Fibroblast of skin of back (primary cell): ENCODE results near the gene SS18L1.
A peak's percentile ranks its signal among the peaks of the same experiment; 100 is the strongest.
"Not testable (repeated sequence)": the region's sequence is repeated elsewhere in the genome, so short reads cannot be mapped to it uniquely, and the experiment has no call there.

Source experiments
- DNase-seq: peaks from one replicate; pipeline ENCODE4 v3.0.0-alpha.2; 2013

SS18L1 gene

DNA sequence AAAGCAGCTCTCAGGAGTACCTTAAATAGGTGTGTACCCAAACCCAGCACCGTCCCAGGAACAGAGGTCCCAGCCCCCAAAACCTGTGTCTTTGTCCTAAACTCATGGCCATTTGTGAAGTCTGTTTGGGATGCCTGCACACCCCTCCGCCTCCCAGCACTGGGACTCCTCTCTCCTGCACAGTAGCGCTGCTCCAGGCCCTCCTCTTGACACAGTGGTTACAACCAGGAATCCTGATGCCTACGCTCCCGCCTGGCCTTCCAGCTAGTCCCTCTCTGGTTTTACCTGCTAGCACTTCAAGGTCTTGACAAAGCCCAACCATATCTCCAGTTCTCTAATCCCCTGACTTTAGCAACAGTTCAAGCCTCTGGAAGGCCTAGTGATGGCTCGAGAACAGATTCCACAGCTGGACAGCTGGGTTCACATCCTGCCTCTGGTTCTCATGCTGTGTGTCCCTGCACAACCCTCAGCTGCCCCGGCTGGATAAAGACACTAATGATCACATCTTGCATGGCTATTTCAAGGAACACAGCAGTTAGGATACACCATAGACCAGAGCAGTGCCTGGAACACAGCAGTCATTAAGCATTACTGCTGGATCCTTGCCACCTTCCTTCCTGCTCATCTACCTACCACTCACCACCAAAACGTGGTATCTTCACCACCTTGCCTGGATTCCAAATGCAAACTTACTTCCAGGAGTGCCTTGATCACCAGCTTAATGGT lies 5.9 kb upstream of the SS18L1 start:
- DNase-seq: no peak

DNA sequence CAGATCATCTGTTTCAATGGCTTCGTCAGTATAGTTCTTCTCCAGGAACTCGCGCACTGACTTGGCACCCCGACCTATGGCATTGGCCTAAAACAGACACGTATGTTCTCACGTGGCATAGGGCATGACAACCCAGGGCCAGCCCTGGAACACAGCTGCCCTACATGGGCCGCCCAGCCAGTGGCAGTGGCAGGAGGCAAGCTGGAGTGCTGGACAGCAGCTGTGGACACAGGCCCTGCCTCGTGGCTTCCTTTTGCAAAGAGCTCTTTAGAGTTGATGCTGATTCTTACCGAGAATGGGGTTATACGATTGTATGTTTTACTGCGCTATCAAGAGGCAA lies 5.4 kb upstream of the SS18L1 start:
- DNase-seq: no peak

DNA sequence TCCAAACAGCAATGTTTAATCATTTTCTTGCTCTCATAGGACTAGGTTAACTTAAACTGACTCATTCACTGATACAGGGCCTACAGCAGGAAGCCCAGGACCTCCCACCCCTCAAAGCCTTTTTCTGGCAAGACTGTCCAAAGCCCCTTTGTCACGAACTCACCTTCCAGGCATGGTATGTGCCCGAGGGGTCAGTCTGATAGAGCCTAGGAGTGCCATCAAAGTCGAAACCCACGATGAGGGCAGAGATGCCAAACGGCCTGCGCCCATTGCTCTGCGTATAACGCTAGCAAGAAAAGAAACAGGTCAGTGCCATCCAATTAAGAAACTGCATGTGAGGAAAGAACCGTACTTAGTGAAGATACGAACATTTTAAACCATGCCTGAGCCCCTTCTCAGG lies 4.7 kb upstream of the SS18L1 start:
- no peak for DNase-seq

DNA sequence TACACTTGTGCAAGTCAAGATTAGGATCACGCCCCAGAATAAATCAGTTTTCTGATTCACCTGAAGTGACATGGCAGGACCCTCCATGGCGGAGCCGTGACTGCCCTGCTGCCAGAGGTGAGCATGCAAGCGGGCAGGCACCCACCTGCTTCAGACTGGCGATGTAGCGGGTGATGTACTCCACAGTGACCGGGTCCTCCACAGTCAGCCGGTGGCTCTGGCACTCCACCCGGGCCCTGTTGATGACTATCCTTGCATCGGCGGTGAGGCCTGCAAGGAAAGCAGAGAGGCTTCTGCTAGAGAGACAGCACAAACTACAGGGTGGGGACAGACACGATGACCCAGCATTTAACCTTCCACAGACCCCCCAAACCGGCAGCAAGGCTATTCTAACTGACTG lies 3.9 kb upstream of the SS18L1 start:
- no peak for DNase-seq

DNA sequence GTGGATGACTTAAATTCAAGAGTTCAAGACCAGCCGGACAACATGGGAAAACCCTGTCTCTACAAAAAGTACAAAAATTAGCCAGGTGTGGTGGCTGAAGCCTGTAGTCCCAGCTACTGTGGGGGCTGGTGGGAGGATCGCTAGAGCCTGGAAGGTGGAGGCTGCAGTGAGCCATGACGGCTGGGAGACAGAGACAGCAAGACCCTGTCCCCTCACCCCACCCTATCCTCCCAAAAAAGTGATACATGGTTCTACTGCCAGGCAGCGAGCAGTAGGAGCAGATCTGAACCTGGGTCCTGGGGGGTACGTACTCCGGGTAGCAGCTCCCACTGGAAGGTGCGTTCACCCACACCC lies 2.5 kb upstream of the SS18L1 start:
- DNase-seq: no peak

DNA sequence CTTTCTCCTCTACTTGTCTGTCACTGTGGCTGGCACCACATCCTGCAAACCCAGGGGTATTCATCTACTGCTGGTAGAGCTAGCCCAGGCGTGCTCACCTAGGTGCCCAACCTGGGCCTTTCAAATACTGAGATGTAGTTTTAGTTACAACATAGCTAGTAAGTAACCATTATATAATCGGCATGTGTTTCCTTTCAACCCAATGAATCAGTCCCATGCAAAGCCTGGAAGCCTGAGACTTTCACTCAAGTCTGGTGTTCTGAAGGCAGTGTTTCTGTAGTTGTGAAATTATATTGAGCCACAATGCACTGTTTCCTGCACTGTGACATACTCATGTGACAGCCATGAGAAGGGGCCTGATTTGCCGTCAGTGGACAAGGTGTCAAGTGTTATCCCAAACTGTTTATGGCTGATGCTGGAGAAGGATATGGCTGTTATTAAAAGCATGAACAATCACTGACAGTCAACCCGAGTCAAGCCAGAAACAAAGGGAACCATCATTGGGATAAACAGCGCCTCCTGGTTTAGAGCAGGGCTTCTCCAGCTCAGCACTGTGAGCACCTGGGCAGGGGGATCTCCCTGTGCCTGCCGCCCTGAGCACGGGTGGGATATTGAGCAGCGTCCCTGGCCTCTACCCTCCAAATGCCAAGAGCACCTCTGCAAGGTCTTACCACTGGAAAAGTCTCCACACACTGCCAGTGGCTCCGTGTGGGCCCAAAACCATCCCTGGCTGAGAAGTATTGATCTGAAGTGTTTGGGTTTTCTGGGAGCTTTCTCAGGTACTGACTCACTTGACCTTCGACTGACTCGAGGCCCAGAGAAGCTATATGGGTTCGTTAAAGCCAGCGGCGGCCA lies 1.9 kb upstream of the SS18L1 start:
- DNase-seq: peak; percentile 33

DNA sequence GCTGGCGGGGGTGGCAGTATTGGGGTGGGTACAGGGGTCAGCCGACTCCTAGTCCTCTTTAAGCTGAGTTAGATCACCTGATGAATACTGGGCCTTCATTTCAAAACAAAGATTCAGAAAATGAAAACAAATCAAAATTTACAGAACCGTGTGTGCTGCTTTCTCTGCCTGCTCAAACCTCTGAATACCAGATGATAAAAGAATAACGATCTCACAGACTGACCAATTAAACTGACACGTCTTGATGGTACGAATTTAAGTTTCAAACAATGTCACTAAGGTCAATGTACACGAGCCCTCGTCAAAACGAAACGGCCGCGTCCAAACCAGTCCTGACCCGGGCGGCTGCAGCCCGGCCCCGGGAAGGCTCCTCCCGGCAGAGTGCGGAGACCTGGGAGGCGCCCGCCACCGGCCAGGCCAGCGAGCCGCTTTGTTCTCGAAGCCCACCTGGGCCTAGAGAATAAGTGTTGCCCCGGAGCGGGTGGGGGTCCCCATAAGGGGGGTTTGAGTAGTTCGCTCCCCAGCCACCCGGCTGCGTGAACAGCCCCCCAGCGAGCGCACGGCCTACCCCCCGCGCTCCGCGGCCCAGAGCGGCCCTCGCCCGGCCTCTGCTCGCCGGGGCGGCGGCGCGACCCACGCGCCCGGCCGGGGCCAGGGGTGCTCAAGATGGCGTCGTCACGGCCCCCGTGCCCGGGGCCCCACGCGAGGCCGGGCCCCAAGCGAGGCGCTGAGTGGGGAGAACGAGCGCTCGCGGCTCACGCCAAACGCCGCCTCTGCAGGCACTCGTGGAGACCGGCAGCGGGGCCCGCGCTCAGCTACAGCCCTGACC lies 1.1 kb upstream of the SS18L1 start:
- no peak for DNase-seq

DNA sequence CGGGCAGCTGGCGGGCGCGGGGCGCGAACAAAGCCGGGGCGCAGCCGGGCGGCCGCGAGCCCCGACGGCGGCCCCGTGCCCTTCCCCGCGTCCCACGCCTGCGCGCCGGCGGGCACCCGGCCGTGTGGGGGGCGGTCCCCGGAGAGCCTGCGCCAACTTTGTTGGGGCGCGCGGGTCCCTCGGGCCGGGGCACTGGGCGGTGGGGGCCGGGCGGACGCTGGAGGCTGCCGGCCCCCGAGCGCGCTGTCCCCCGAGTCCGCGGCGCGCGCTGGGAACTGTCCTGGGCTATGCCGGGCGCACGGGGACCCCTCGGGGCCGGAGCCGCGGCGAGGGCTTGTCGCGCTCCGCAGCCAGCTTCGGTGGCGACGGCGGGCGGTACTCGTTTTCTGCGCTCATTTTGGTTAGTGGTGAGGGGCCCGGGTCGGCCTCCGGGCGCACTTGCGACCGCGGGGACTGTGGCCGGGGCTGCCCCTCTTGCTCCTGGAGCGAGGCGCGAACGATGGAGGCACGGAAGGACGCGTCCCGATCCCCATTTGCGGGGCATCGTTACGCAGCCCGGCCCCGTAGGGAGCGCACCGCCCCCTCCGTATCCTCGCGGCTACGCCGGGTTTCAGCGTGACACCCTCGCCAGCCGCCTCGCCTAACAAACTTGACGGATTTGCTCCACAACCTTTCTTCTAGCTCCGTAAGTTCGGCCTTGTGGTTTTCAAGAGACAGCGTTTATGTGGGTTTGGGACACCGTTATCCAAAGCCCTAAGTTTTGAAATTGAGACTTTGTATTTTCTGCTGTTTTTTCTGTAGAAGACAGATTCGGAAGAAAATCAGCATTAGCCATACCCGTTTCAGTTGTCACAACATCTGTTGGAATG lies 622 bp downstream of the SS18L1 start:
- peak; percentile 68 for DNase-seq

DNA sequence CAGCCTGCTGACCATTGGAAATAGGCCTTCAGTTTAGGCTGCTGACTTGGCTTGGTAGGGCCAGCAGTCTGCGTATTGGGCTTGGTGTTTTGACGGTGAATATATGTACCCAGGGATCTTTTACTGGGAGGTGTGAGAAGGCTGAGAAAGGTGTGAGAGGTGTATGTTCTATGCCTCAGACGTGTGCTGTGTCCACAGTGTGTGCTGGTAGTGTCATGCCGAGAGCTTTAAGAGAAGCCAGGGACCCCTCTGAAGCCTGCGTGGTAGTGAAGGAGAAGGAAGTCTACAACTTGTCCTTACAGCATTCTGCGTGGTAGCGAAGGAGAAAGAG lies 2.1 kb downstream of the SS18L1 start:
- DNase-seq: no peak

DNA sequence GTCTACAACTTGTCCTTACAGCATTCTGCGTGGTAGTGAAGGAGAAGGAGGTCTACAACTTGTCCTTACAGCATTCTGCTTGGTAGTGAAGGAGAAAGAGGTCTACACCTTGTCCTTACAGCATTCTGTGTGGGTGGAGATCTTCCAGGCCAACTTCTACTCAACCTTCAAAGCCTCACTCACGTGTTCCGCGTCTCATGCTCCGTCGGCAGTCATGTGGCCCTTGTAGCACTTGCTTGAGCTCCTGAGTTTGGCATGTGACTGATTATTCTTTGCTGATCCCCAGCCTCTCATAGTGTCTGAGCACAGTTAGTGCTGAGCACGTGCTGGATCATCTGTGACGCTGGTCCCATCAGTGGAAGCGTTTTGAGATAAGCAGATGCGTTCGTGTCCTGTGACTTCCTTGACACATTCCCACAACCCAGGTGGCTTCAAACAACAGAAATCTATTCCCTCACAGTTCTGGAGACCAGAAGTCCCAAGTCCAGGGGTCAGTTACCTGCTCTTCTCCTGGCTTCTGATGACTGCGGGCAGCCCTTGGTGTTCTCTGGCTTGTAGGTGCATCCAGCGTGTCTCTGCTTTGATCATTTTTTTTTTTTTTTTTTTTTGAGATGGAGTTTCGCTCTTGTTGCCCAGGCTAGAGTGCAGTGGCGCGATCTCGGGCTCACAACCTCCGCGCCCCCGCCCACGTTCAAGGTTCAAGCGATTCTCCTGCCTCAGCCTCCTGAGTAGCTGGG lies 2.6 kb downstream of the SS18L1 start:
- no peak for DNase-seq

DNA sequence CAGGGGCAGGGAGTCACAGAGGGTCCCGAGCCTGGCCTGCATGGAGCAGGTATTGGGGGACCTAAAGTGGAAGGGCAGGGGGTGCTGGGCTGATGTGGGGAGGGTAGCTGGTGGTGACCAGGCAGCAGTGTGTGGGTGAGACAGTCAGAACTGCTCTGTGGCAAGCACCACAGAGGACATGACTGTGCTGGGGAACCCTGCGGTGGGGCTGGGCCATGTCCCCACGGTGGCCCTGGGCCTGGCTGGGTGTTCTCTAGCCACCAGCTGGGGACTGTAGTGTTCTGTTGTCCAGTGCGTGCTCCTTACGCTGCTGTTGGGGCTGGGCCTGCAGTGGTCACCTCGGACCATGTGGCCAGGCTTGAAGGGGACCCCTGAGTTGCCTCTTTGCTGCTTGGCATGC lies 3.6 kb downstream of the SS18L1 start:
- DNase-seq: no peak

DNA sequence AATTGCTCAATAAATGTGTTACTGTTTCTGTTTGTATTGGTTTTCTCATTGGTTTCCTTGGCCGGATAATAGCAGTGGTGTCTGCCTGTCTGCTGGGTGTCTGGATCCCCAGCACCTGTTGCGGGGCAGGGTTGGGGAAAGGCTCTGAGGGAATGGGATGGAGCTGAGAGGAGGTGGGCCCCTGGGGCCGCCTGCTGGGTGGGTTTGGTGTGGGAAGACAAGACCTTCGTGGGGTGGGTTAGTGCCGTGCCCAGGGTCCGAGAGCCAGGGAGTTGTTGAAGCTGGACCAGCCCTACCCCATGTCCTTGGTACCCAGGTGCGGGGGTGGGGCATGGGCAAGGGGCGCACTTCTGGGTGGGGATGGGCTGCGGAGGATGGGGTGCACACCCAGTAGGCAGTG lies 4.0 kb downstream of the SS18L1 start:
- DNase-seq: no peak

DNA sequence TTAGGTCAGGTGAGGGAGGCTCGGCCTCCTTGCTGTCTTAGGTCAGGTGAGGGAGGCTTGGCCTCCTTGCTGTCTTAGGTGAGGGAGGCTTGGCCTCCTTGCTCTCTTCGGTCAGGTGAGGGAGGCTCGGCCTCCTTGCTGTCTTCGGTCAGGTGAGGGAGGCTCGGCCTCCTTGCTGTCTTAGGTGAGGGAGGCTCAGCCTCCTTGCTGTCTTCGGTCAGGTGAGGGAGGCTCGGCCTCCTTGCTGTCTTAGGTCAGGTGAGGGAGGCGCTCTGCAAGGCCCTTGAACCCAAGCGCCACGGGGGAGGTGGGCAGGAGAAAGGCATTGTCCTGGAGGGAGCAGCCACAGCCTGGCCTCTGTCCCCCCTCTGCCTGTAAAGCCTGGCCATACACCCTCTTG lies 4.8 kb downstream of the SS18L1 start:
- not testable (repeated sequence) for DNase-seq

DNA sequence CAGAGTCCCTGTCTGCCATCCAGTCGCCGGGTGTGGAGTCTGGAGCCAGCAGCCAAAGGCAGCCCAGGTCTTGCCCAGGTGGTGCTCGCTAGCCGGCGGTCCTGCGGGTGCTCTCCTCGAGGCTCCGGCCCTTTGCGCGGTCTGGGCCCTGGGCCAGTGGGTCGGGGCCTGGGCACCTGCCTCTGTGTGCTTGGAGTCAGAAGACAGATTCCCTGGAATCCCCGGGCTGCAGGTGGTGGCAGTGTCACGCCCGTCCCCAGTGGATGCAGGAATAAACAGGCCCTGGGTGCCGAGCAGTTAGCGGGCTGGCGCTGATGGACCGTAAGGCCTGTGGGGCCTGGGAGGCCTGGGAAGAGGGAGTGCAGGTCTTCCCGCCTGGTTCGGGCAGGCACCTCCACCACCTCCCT lies 5.3 kb downstream of the SS18L1 start:
- DNase-seq: no peak

DNA sequence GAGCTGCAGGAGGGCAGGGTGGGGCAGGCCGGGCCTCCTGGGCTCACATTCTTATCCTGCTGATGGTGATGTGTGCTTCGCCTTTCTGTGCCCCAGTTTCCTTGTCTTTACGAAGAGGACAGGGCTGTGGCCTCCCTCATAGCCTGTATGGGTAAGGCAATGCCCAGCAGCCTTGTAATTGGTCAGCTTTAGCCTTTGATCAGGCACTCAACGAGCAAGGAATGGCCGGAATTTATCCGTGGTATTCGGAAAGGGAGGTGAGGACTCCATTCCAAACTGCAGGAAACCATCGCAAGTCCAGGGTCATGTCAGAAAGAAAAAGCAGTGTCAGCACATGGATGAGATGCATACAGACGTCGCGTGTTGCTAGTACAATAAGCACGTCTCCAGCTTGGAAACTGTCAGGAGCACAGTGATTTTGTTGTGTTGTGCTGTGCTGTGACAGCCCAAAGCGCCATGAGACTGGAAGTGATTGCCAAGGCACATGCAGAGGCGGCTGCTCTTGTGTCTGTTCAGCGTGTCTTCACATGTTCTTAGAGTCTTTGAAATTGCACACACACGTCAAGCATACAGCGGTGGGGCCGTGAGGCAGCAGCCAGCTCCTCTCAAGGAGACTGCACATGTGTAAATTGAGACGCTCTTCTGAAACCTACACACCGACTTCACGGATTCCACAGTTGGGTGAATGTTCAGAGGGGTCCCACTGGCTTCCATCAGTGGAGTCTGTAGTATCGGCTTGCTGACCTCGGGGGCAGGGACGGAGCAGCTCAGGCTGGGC lies 6.2 kb downstream of the SS18L1 start:
- peak; percentile 64 for DNase-seq

DNA sequence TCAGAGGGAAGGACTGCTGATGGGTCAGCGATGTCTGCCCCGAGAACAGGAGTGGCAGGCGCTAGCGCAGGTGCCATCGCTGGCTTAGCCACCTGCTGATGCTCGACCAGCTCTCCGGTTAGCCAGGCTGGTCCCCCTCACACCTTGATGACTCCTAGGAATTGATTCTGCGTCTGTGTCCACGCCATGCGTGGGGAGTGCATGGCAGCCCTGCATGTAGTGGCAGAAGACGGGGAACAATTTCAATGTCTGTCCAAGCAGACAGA lies 6.7 kb downstream of the SS18L1 start:
- no peak for DNase-seq

DNA sequence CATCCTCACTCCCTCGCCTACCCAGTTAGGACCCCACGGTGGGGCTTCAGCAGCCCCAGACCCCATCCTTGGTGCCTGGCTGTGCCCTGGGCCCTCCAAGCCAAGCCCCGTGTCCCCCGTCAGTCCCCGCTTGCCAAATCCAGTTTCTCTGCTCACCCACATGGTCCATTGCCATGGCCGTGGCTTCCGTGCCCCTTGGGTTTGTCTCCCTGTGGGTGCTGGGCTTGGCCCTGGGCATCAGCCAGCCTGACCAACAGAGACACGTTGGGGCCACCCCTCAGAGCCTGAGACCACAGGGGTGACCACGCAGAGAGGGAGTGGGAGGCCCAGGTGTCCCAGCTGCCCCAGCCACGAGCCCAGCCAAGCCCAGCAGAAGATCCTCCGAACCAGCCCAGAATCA lies 7.7 kb downstream of the SS18L1 start:
- DNase-seq: no peak

DNA sequence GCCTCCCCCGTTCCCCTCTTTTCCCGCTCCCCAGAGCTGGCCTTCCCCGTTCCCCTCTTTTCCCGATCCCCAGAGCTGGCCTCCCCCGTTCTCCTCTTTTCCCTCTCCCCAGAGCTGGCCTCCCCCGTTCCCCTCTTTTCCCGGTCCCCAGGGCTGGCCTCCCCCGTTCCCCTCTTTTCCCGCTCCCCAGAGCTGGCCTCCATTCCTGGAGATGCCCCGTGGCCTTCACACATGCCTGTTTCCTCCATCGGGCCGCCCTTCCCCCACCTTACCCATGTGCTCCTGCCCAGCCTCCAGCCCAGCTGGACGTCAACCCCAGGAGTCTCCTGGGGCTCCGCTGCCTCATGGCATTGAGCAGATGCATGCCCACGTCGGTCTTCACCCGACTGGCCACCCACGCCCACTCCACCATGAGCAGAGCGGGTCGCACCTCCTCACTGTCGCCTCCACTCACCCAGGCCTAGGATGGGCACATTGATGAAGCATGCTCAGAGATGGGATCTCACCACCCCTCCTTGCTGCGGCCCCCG lies 8.3 kb downstream of the SS18L1 start:
- DNase-seq: no peak

DNA sequence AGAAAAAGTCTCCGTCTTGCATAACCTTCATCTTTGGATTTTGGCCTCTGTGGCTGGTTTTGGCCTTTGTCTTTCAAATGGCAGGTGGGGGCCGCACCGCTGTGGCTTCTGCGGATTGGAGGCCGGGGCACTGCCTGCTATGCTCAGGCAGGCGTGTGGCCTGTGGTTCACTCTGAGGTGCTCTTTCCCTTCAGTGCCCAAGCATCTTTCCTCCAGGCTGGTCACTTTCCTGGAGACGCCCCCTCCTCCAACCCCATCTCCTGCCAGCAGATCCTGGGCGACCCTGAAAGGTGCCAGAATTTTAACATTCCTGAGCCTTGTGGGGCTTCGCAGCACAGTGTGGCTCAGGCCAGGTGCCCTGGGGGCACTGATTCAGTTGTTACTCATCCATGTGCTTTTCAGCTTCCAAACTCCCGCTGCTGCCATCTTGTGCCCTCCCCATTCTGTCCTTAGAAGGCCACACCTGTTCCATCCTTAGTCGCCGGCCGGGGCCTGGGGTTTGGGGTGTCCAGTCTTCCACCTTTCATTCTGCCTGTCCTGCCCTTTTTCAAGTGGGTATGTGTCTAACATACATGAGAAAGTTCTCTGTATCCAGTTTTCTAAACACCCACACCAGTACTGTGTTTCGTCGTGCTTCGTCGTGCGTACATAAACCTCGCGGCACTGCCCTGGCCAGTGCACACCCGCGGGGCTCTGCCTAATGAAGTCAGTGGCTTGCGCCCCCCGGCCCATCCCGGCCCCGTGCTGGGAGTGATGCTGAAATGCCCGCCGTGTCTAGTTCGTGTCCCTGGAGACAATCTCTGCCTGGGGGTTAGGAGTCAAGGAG lies 12.1 kb downstream of the SS18L1 start:
- DNase-seq: no peak

DNA sequence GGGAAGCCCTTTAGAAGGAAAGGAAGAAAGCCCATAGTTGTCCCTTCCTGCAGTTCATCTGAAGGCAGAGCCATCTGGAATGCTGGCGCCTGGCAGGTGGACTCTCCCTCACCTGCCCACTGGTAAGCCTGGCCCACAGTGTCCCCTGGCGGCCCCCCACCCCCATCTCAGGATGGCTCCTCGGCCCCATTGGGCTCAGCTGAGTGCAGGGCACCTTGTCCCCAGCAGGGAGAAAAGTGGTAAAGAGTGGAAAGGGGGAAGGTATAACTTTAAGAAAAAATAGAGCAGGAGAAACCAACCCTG lies 12.6 kb downstream of the SS18L1 start:
- DNase-seq: no peak
